Measurements from ENCODE around the gene ATP6V1C2. TPM values are rescaled to one million over a fixed set of nuclear protein-coding genes. Genes with fewer than 3 reads are reported as not detected.

The ATP6V1C2 gene
- total and polyA plus RNA-seq, 2 experiments from 2014 or later = 0.14 to 2.1 TPM

- no peak overlapping the region for H3K27ac ChIP-seq (ENCODE audit: low read depth)
- Mint-ChIP-seq H3K27ac (no peak overlapping the region), H3K36me3 (ENCODE audit: low read depth) (peaks cover 15% of the 10 kb centered on the region; the same call in 2 of the 3 replicates), H3K9me3 (no peaks in the 10 kb centered on the region), H3K4me1 (no peaks in the 10 kb centered on the region), H3K27me3 (ENCODE audit: insufficient read depth, low read depth, poor library complexity) (no peaks in the 10 kb centered on the region), H3K4me3 (no peak overlapping the region)
- H2AFZ ChIP-seq = no peak overlapping the region
- H3K36me3 ChIP-seq (ENCODE audit: insufficient read depth) = peaks cover 8% of the 10 kb centered on the region
- H3K4me1 ChIP-seq (ENCODE audit: insufficient read depth) = no peaks in the 10 kb centered on the region
- no peak overlapping the region for H3K4me2 ChIP-seq
- no peaks in the 10 kb centered on the region for H3K27me3 ChIP-seq (ENCODE audit: insufficient read depth)
- H4K20me1 ChIP-seq (replicated peaks; ENCODE audit: insufficient read depth) = peaks cover 18% of the 10 kb centered on the region; the same call in 1 of the 2 replicates
- ATAC-seq (no peak), DNase-seq (ENCODE audit: low spot score) (no peak)
- no peaks in the 10 kb centered on the region for H3F3A ChIP-seq (replicated peaks; ENCODE audit: low read depth)
- no peak overlapping the region for H3K4me3 ChIP-seq
- H3K79me2 ChIP-seq (replicated peaks; ENCODE audit: insufficient read depth) = peaks cover 35% of the 10 kb centered on the region
- no peak for TF ChIP-seq REST (IDR thresholded peaks at IDR 0.05; ENCODE audit: unreplicated experiment)
- H3K9me2 ChIP-seq (ENCODE audit: insufficient read depth) = no peaks in the 10 kb centered on the region
These were observed 46.3 kb upstream of the ATP6V1C2 start for GRCh38 chr2:10675131-10675530.

- no peak for ATAC-seq
These were observed 43.2 kb upstream of the ATP6V1C2 start for GRCh38 chr2:10678225-10678624.

More at GRCh38 chr2:10678225-10678624, 43.2 kb upstream of the ATP6V1C2 start:
- H3K36me3 ChIP-seq (ENCODE audit: insufficient read depth) = peaks cover 20% of the 10 kb centered on the region
- Mint-ChIP-seq H3K36me3 (ENCODE audit: low read depth) (peaks cover 21% of the 10 kb centered on the region; the same call in 2 of the 3 replicates), H3K9me3 (no peaks in the 10 kb centered on the region), H3K4me1 (no peaks in the 10 kb centered on the region), H3K27me3 (ENCODE audit: insufficient read depth, low read depth, poor library complexity) (no peaks in the 10 kb centered on the region), H3K27ac (no peak overlapping the region), H3K4me3 (no peak overlapping the region)
- no peaks in the 10 kb centered on the region for H3K9me2 ChIP-seq (ENCODE audit: insufficient read depth)
- H3K27me3 ChIP-seq (ENCODE audit: insufficient read depth) = no peaks in the 10 kb centered on the region
- H3F3A ChIP-seq (replicated peaks; ENCODE audit: low read depth) = no peaks in the 10 kb centered on the region
- H3K79me2 ChIP-seq (replicated peaks; ENCODE audit: insufficient read depth) = peaks cover 43% of the 10 kb centered on the region
- TF ChIP-seq CREB1 (CRISPR knock-in tag; IDR thresholded peaks at IDR 0.05; ENCODE audit: low read depth) (no peak), POLR2AphosphoS5 (IDR thresholded peaks at IDR 0.05; ENCODE audit: low read depth) (no peak), ZNF331 (CRISPR knock-in tag; IDR thresholded peaks at IDR 0.05; ENCODE audit: low read depth) (no peak), REST (IDR thresholded peaks at IDR 0.05; ENCODE audit: unreplicated experiment) (no peak), JUNB (IDR thresholded peaks at IDR 0.05; ENCODE audit: unreplicated experiment) (no peak), CTCF (conservative IDR thresholded peaks at IDR 0.05; ENCODE audit: low read depth in 2 of 2) (peak in 1 of 2 experiments; percentile 48; a peak in 2 of 4 replicates), STAT1 (IDR thresholded peaks at IDR 0.05; ENCODE audit: unreplicated experiment) (no peak)
- no peak overlapping the region for H3K4me2 ChIP-seq
- H3K27ac ChIP-seq (ENCODE audit: low read depth) = no peak overlapping the region
- peak; percentile 11 for DNase-seq (ENCODE audit: low spot score)
- no peaks in the 10 kb centered on the region for H3K4me1 ChIP-seq (ENCODE audit: insufficient read depth)
- peaks cover 21% of the 10 kb centered on the region; the same call in 1 of the 2 replicates for H4K20me1 ChIP-seq (replicated peaks; ENCODE audit: insufficient read depth)
- no peak overlapping the region for H3K4me3 ChIP-seq
- H2AFZ ChIP-seq = no peak overlapping the region
